Measurements from ENCODE around the gene PDLIM7.

The PDLIM7 gene

DNA sequence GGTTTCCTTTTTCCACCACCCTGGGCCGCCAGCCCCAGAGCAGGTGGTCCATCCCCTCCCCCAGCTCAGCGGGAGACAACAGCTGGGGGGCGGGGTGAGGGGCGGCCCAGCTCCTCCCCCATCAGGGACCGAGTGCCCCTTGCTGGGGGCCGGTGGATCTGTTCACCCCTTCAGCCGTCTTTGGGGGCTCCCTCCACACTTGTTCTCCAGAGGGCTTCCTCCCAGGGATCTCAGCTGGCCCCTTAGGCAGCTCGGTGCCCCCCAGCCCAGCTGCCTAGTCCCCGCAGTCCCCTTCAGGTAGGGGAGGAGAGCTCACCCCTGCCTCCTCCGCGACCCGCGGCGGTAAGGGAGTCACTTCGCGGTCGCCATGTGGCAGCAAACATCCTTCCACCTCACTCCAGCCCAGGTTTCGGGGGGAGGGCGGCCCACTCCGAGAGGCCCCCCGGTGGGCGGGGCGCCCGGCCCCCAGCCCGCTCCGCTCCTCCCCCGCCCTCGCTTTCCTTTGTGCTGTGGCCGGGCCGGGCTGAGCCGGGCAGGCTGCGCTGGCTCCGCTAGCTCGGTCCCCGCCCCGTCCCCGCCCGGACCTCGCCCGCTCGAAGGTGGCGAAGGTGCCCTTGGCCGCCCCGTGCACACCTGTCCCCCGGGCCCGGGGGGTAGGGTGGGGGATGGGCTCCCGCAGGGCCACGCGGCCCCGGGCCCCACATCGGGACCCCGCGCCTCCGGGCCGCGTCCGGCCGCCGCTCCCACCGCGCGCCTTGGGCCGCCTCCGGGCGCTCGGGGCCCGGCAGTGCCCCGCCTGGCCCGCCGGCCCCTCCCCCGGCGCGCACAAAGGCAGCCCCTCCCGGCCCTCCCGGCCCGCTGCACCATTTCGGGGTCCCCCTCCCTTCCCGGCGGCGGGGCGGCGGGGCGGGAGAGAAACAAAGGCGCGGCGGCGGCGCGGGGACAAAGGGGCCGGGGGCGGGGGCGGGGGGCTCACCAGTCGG, 24.7 kb downstream of the PDLIM7 start:
- DNase-seq, result peak; percentile 76

GRCh38 chr5:177471610-177472356, 25.6 kb downstream of the PDLIM7 start:
- no peak for DNase-seq

DNA sequence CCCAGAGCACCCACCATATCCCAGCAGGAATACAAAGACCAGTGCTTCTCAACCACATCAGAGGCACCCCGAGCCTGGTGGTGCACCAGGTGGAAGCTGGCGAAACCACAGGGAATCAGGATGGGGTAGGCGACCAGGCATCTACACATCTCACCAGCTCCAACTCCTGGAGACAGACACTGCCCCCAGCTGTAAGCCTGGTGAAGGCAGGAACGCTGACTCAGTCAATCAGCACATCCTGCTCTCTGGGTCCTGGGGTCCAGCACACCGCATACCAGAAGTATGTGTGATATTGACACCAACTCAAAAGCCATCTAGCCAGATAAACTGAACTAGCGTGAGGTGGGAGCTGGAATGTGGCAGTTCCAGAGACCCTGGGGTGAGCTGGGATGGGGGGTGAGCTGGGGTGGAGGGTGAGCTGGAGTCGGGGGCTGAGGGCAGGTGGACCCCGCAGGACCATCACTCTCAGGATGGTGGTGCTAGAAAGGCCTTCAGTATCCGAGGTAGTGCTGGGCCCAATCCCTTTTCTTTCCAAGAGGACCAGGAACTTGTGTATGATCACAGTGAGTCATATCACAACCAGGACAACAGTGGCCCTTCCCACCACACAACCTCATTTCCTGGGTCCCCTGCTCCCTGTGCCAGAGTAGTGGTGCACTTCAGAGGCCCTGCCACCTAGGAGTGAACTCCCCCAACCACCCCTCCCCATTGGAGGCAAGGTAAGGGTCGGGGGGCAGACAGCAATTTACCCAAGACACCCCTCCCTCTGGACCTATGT, 26.5 kb downstream of the PDLIM7 start:
- no peak for DNase-seq

DNA sequence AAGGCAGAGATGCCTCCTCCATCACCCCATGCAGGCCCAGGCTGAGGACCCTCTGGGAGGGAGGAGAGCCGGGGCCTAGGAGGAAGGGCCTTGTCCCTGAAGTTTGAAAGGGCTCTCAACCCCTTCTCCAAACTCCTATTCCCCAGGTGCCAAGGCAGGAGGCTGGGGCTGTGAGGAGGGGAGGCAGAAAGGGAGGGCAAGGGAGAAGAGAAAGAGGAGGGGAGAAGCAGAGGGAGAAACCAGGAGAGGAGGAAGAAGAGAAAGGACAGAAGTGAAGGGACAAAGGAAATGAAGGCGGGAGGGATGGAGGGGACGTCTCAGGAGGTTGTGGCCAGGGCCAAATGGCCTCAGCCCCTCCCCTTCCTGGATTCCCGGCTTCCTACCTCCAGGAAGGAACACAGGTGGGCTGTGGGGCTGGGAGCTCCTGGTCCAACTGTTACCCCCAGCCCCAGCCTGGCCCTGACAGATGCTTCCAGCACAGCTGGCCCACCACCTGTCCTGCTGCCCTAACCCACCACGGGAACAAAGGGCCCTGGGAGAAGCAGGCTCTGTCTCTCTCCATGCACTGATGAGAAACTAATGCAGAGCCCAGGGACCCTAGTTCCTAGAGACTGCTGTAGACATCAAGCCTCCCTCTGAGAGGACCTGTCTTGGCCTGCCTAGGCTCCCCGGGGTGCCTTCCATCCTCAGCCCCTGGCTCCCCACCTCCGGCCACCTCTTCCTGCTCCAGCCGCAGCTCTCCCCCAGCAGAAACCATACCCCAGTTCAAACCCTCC, 27.5 kb downstream of the PDLIM7 start:
- DNase-seq, result no peak

DNA sequence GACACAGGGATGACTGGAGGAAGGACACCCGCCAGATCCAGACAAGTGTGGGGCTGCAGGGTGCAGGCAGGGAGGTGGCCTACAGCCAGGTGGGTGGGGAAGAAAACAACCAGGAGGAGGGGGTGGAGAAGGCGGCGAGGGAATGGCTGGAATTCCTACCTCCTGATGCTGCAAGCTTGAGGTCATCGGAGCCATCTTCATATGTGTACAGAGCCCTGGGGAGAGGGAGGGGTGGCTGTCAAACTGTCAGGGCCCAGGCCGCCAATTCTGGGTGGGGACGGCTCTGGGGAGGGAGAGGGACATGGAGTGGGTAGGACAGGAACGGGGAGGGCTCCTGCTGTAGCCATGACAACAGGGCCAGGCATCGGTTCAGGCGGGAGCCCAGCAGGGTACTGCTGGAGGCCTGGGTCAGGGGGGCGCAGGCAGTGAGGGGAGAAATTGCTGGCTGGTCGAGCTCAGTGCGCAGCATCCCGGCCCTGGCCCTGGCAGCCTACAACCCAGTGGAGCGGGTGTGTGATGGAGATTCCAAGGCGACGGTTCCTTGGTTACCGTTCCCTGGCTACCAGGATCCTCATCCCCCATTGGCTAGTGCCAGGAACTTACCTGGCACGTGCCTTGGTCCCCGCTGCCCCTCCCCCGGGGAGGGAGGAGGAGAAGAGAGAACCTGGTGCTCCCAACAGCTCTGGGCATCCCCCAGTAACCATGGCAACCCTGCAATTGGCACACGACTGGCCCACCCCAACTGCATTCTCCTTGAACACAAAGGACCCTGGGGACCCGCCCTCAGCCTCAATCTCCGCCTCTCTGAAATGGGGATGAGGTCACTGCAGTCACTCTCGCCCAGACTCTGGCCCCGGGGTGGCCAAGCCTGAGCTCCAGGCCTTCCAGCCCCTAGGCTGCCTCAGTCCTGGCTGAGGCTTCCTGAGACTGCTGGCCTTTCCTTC, 28.4 kb downstream of the PDLIM7 start:
- DNase-seq, result peak; percentile 73

DNA sequence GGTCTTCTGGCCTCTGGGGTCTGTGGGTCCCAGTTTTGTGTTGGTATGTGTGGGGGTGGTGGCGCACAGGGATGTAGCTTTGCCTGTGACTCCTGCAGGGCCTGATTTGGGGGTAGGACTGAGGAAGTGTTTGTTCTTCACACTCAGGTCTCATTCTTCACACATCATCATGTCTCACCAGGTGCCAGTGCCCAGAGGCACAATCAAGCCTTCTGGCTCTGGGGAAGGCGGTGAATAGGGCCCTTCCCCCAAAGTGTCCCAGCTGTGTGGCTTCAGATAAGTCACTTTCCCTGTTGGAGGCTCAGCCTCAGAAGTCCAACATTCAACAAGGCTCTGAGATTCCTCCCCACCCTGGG, 29.1 kb downstream of the PDLIM7 start:
- no peak for DNase-seq

DNA sequence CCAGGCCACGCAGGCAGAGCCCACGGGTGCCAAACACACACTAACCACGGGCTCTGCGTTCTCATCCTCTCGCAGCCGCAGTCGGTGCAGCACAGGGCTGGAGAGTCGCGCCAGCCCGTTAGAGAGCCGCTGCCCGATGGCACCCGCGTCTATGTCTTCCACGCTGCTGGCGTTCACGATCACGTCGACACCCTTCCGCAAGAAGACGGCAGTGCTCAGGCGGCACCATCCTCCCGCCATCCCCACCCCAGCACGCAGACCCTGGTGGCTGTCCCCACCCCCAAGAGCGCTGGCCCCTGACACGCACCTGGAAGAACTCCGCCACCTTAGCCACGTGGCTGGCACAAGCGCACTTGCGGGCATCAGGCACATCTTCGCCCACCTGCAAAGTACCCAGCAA, 30.0 kb downstream of the PDLIM7 start:
- no peak for DNase-seq

DNA sequence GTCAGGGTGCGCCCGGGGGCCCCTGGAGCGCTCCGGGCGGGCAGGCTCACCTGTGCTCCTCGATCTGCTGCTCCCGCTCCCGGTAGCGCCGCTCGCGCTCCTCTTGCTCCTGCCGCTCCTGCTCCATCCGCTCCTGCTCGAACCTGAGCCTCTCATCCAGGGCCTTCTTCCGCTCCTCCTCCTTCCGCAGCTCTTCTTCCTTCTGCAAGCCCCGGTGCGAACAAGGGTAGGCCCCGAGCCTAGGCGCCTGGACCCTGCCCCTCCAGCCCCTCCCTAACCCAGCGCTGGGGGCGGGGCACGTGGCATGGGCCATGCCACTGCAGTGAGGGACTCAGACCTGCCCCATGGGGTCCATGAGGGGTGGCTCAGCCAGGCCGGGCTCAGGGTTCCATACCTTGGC, 30.5 kb downstream of the PDLIM7 start:
- no peak for DNase-seq

- no peak for DNase-seq
Observed at GRCh38 chr5:177465044-177465443, 32.4 kb downstream of the PDLIM7 start.

DNA sequence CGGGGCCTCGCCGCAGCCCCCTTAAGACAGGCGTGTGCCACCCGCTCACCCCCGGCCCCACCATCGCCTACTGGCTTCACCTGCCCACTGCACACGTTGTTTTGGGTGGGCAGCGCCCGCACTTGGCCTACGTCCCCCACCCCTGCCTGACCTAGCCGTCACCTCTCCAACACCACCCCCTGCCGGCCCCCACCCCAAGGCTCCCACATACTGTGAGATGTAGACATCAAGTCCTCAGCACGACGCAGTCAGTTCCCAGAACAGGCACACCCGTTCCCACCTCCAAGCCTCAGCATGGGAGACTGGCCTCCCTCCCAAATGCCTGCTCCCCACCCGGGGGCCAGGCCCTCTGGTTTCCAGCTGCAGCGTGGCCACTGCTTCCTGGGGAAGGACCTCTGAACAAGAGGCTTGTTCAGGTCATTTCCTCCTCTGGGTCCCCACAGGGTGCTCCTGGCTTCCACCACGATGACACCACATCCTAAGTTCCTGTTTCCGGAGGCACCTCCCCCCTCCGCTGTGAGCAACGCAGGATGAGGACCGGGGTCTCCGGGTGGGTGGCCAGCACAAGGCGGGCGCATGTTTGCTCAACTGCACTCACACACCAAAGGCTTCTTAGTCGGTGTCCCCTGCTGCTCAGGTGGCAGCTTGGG, 35.3 kb downstream of the PDLIM7 start:
- peak; percentile 44 for DNase-seq

DNA sequence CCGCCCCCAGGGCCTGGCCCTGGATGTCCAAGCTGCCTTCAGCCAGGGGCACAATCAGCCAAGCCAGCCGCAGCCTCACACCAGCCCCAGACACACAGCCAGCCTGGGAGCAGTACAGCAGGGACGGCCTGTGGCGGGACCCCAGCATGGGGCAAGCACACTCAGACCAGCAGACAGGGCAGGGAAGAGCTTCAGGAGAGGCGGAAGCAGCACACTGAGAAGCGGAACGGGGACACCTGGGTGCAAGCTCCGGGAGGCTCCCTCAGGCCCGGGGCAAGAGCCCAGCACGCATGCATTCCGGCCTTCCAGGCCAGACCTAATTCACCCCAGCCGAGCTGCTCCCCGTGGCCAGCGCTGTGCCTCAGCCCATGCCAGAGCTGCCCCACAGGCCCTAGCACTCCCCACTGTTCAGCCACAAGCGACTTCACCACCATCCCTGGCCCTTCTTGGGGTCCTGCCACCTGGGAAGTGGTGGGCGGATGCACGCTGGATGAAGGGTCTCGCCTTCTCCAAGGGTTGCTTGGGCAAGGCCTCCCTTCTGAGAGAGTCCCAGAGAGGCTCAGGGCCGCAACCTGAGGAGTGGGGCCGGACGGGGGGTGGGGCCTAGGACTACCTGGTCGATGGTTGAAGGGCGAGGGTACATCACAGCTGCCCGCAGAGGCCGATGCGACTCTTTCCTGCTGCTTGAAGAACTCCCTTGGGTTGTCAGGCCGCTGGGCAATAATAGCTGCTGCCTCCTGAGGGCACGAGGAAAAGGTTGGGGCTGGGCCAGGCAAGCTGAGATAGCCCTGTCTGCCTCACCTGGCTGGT, 37.4 kb downstream of the PDLIM7 start:
- no peak for DNase-seq

DNA sequence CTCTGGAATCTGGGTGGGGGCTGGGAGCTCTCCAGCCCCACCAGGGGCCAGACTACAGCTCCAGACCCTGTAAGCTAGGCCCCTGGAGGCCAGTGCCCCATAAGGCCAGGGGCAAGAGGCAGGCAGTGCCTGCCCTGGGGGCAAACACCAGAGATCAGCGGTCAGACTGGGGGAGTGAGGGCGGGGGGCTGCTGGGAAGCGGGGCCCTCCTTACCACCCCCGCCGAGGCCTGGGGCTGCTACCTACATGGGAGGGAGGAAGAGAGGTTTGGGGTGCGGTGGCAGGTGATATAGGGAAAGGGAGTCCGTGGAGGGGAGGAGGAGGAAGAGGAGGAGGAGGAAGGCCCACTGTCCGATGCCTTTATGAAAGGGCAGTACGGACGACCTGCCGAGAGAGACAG, 38.0 kb downstream of the PDLIM7 start:
- DNase-seq, result no peak

DNA sequence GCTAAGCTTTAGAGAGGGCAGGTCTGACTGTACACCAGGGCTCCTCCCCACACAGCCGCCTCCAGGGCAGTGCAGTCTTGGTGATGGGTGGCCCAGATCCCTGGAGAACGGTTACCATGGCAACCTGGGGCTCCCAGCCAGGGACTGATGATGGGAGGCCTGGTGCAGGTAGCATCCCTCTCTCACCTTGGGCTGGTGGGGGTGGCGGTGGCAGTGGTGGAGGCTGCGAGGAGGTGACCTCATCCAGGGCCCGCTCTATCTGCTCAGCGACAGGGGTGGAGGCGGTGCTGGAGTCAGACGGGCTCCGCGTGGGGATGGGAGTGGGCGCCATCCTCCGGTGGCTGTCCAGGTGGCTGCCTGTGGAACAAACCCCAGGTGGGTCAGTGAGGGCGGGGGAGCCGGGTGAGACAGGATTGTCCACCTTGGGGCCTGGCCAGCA, 38.5 kb downstream of the PDLIM7 start:
- DNase-seq, result no peak

GRCh38 chr5:177457852-177458681, 39.3 kb downstream of the PDLIM7 start:
- DNase-seq, result no peak

GRCh38 chr5:177456976-177457851, 40.2 kb downstream of the PDLIM7 start:
- DNase-seq, result peak; percentile 90

GRCh38 chr5:177456591-177456964, 40.8 kb downstream of the PDLIM7 start:
- no peak for DNase-seq

DNA sequence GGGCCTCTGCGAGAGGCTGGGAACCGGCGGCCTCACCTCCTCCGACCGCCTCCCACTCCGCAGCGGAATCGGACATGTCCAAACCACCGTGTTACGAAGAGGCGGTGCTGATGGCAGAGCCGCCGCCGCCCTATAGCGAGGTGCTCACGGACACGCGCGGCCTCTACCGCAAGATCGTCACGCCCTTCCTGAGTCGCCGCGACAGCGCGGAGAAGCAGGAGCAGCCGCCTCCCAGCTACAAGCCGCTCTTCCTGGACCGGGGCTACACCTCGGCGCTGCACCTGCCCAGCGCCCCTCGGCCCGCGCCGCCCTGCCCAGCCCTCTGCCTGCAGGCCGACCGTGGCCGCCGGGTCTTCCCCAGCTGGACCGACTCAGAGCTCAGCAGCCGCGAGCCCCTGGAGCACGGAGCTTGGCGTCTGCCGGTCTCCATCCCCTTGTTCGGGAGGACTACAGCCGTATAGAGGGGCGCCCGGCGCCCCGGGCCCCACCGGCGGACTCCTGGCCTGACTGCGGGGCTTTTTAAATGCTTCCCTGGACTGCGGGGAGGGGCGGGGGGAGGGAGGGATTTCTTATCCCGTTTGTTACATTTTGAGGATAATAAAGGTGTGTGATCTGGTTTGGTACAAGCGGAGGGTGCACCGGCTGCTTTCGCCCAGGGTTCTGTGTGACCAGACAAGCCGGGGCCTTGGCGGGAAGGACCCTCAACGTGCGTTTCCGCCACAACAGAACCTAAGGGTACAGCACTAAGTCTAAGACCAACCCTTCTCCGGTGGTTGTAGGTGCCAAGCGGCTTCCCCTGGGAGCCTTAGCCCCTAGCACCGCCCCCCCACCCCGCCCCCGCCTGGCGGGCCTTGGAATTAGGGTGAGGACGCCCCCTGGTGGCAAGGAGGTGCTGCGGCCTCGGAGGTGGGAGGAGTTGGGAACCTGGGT, 41.5 kb downstream of the PDLIM7 start:
- DNase-seq, result peak; percentile 91

Measured in left hindlimb (tissue), 1 donor.